Parathyroid adenoma (tissue), 2 donors: ENCODE data around the gene ANKAR.

Source experiments
- H2AFZ ChIP-seq: fragments of 300-600 bp; sonication (generic); one replicate; pipeline ENCODE4 v1.7.0; 2017; ENCODE audit warnings: antibody characterized with exemption, mild to moderate bottlenecking
- H3K27ac ChIP-seq: fragments of 300-600 bp; sonication (generic); one replicate; pipeline ENCODE4 v1.7.0; 2017
- H3K27me3 ChIP-seq: fragments of 300-600 bp; sonication (generic); one replicate; pipeline ENCODE4 v1.7.0; 2017; ENCODE audit warnings: low read length; ENCODE audit not compliant: control insufficient read depth, insufficient read depth
- H3K36me3 ChIP-seq: fragments of 300-600 bp; sonication (generic); one replicate; pipeline ENCODE4 v1.7.0; 2017; ENCODE audit warnings: low read length; ENCODE audit not compliant: control insufficient read depth, insufficient read depth
- H3K4me1 ChIP-seq: fragments of 300-600 bp; sonication (generic); one replicate; pipeline ENCODE4 v1.7.0; 2017; ENCODE audit warnings: control low read depth
- H3K4me2 ChIP-seq: fragments of 300-600 bp; sonication (generic); one replicate; pipeline ENCODE4 v1.7.0; 2017; ENCODE audit warnings: low read length
- H3K4me3 ChIP-seq: fragments of 300-600 bp; sonication (generic); one replicate; pipeline ENCODE4 v1.7.0; 2017; ENCODE audit warnings: low read depth, low read length
- H3K79me2 ChIP-seq: fragments of 300-600 bp; sonication (generic); one replicate; pipeline ENCODE4 v1.7.0; 2017; ENCODE audit warnings: control low read depth
- H3K9ac ChIP-seq: fragments of 300-600 bp; sonication (generic); one replicate; pipeline ENCODE4 v1.7.0; 2017; ENCODE audit warnings: mild to moderate bottlenecking
- H3K9me3 ChIP-seq: fragments of 300-600 bp; sonication (generic); one replicate; pipeline ENCODE4 v1.7.0; 2017; ENCODE audit warnings: low read length; ENCODE audit not compliant: control insufficient read depth
- TF ChIP-seq, protein P1 (sequence below): fragments of 300-600 bp; sonication (generic); IDR thresholded peaks from one replicate; pipeline ENCODE4 v1.7.0; 2017; ENCODE audit warnings: antibody characterized with exemption, mild to moderate bottlenecking
- donor health status: primary hyperparathyroidism.

Gene ANKAR

DNA sequence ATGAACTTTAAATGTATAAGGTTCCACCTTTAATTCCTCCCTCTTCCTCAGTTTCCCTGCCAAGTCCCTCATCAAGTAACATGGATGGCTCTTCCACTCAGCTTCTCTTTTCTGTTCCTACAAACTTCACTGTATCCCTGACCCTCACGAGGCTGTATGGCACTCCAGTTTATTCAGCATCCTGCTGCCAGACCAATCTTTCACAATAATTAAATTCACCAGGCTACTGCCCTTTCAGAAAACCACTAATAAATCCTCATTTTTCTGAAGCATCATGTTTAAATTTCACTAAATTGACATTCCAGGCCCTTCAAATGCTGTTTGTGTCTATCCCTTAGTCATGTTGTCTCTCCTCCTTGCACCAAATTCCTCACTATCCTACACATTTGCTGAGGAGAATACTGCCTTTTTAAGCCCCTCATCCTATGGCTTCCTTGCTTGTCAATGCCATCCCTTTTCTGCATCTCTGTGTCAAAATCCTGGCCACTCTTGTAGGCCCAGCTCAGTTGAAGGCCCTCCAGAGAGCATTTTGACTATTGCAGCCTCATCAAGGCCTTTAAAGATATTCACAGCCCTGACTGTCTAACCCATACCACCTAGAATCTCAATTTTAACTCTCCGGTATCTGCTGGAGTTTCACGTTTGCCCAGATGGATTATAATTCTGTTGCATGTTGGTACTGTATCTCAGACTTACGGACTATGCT is 36.0 kb upstream of the ANKAR start:
- Histone ChIP-seq H3K4me3 (no peak overlapping the region), H3K9ac (no peak overlapping the region), H3K36me3 (no peaks in the 10 kb centered on the region), H3K4me1 (peaks cover 6% of the 10 kb centered on the region), H3K27ac (no peak overlapping the region), H3K79me2 (no peaks in the 10 kb centered on the region), H2AFZ (peak overlapping the region; percentile 28), H3K27me3 (no peaks in the 10 kb centered on the region), H3K9me3 (no peaks in the 10 kb centered on the region), H3K4me2 (no peak overlapping the region)
- TF ChIP-seq, protein P1, sequence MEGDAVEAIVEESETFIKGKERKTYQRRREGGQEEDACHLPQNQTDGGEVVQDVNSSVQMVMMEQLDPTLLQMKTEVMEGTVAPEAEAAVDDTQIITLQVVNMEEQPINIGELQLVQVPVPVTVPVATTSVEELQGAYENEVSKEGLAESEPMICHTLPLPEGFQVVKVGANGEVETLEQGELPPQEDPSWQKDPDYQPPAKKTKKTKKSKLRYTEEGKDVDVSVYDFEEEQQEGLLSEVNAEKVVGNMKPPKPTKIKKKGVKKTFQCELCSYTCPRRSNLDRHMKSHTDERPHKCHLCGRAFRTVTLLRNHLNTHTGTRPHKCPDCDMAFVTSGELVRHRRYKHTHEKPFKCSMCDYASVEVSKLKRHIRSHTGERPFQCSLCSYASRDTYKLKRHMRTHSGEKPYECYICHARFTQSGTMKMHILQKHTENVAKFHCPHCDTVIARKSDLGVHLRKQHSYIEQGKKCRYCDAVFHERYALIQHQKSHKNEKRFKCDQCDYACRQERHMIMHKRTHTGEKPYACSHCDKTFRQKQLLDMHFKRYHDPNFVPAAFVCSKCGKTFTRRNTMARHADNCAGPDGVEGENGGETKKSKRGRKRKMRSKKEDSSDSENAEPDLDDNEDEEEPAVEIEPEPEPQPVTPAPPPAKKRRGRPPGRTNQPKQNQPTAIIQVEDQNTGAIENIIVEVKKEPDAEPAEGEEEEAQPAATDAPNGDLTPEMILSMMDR, result no peak

DNA sequence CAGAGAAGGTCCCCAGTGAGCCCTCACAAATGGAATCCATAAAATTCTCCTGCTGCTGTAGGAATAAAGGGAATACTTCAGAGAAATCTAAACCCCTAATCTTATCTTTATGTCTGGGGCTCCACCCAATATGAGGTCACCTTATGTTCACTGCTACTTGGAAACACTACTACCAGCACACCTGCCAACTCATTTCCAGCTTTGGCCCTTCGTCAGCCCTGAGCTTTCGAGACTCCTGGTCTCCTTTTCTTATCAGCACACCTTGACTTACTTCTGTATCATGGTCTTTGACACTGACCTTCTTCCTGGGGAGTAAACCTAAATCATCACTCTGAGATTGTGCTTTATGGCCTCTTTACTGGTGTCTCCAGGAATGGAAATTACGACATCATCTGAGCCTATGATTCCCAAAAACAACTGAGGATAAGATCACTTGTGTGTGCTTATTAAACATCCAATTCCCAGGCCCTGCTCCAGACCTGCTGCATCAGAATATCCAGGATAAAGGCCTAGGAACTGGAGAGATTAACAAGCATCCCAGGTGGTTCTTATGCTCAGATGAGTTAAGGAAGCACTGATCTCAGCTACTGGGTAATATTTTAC is 35.4 kb upstream of the ANKAR start:
- TF ChIP-seq, protein P1, result no peak
- H3K4me2 ChIP-seq, result no peak overlapping the region
- H3K27me3 ChIP-seq, result no peaks in the 10 kb centered on the region
- peaks cover 6% of the 10 kb centered on the region for H3K4me1 ChIP-seq
- H3K79me2 ChIP-seq, result no peaks in the 10 kb centered on the region
- no peak overlapping the region for H3K4me3 ChIP-seq
- H2AFZ ChIP-seq, result peak overlapping the region; percentile 28
- H3K36me3 ChIP-seq, result no peaks in the 10 kb centered on the region
- H3K9ac ChIP-seq, result no peak overlapping the region
- no peaks in the 10 kb centered on the region for H3K9me3 ChIP-seq
- no peak overlapping the region for H3K27ac ChIP-seq

DNA sequence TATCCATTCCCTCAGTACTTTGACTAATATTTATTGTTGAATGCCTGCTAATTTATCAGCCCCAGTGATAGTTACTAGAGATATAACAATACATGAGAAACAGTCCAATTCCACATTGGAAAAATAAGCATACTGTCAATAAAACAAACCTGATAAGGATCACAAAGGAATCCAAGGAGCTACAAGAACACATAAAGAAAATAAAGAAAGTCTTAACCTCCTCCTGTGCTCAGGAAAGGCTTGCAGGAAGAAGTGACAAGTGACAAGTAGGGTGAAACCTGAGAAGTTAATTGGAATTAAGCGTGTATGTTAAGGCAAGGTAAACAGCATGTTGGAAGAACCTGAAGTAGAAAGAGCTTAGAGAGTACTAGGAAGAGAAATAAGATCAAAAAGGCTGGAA is 33.5 kb upstream of the ANKAR start:
- H3K9me3 ChIP-seq, result no peaks in the 10 kb centered on the region
- no peak overlapping the region for H3K4me3 ChIP-seq
- no peaks in the 10 kb centered on the region for H3K27me3 ChIP-seq
- no peak overlapping the region for H3K4me2 ChIP-seq
- no peaks in the 10 kb centered on the region for H3K36me3 ChIP-seq
- peaks cover 6% of the 10 kb centered on the region for H3K4me1 ChIP-seq
- TF ChIP-seq, protein P1, result no peak
- H2AFZ ChIP-seq, result peak overlapping the region; percentile 72
- no peak overlapping the region for H3K27ac ChIP-seq
- no peak overlapping the region for H3K9ac ChIP-seq
- H3K79me2 ChIP-seq, result no peaks in the 10 kb centered on the region

DNA sequence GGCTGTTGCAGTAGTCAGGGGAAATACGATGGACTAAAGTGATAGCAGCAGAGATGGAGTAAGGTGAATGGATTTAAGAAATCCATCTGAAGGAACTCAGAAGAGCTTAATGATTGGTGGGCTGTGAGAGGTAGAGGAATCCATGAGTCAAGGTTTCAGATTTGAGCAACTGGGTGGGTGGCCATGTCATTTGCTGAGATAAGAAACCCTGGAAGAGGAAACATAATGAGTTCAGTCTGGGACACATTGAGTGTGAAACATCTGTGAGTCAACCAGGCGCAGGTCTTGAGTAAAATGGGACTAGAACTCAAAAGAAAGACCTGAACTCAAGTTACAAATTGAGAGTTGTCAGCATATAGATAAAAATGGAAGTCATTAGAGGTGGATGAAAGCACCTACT is 32.9 kb upstream of the ANKAR start:
- no peak overlapping the region for H3K4me2 ChIP-seq
- TF ChIP-seq, protein P1, result no peak
- H3K27me3 ChIP-seq, result no peaks in the 10 kb centered on the region
- H3K36me3 ChIP-seq, result no peaks in the 10 kb centered on the region
- H3K79me2 ChIP-seq, result no peaks in the 10 kb centered on the region
- no peaks in the 10 kb centered on the region for H3K9me3 ChIP-seq
- peak overlapping the region; percentile 72 for H2AFZ ChIP-seq
- H3K4me3 ChIP-seq, result no peak overlapping the region
- no peak overlapping the region for H3K9ac ChIP-seq
- H3K27ac ChIP-seq, result no peak overlapping the region
- H3K4me1 ChIP-seq, result peaks cover 9% of the 10 kb centered on the region

DNA sequence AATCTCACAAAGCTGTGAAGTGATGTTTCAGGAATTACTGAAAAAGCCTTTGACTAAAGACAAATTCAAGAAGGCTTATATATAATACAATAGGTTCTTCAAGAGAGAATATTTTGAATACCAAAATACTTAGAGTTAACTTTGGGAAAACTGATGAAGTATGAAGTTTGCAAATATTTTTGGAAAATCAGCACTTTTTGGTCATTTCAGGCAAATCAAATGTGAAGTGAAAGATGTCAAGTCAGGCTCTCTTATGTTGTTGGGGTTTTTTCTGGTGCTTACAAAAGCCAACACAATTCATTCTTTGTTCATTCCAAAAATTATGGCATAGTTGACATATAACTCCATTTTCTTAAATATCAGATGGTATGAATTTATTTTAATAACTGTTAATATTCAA is 27.9 kb upstream of the ANKAR start:
- Histone ChIP-seq H3K27me3 (no peaks in the 10 kb centered on the region), H2AFZ (peak overlapping the region; percentile 5), H3K27ac (no peak overlapping the region), H3K9ac (no peak overlapping the region), H3K4me2 (no peak overlapping the region), H3K36me3 (no peaks in the 10 kb centered on the region), H3K4me1 (peaks cover 3% of the 10 kb centered on the region), H3K4me3 (no peak overlapping the region), H3K79me2 (no peaks in the 10 kb centered on the region), H3K9me3 (no peaks in the 10 kb centered on the region)
- TF ChIP-seq, protein P1, result no peak
